IMR-90 (cell line): ENCODE results near the gene TSGA10. TPM values are rescaled to one million over a fixed set of nuclear protein-coding genes. Genes with fewer than 3 reads are reported as not detected.

Source experiments
- ATAC-seq: fragments of 200-7000 bp; cut with Tn5 transposase; 2 replicates; pipeline ENCODE4 v1.9.1; 2020; ENCODE audit warnings: low read depth, mild to moderate bottlenecking, moderate library complexity
- BruUV-seq: library from RNA; stranded (reverse); fragments of 400-500 nt; replicated peaks from 2 replicates; lab custom pipeline; 2021; lab: Mats Ljungman, UMichigan
- CTCF ChIA-PET: fragments of 300-600 bp; formaldehyde crosslinking; extraction: SDS; loops from one replicate; lab custom pipeline; 2021; ENCODE audit warnings: antibody characterized with exemption; lab: Yijun Ruan, JAX
- POLR2A ChIA-PET: fragments of 300-600 bp; sonication (Branson Sonifier 250); formaldehyde crosslinking; loops from one replicate; lab custom pipeline; 2022; ENCODE audit warnings: antibody characterized with exemption; ENCODE audit not compliant: unreplicated experiment; lab: Charles Lee
- DNase-seq: peaks from one replicate; pipeline ENCODE4 v3.0.0; 2013
- H2AFZ ChIP-seq: replicated peaks from 2 replicates; pipeline ENCODE3; 2013; ENCODE audit warnings: low read length, mild to moderate bottlenecking; ENCODE audit not compliant: poor library complexity
- H2AK5ac ChIP-seq: 2 replicates; pipeline ENCODE4 v1.6.1; 2013; ENCODE audit warnings: low read depth, low read length, inconsistent platforms
- H2AK9ac ChIP-seq: replicated peaks from 2 replicates; pipeline ENCODE3; 2013; ENCODE audit warnings: mild to moderate bottlenecking, low read depth, low read length, moderate library complexity; ENCODE audit not compliant: poor library complexity
- H2BK120ac ChIP-seq: 2 replicates; pipeline ENCODE4 v1.6.1; 2013; ENCODE audit warnings: low read depth, low read length, inconsistent platforms
- H2BK15ac ChIP-seq: 3 replicates; pipeline ENCODE4 v1.6.1; 2013; ENCODE audit warnings: low read depth, low read length, inconsistent platforms
- H2BK20ac ChIP-seq: 2 replicates; pipeline ENCODE4 v1.6.1; 2013; ENCODE audit warnings: low read depth, mild to moderate bottlenecking, inconsistent platforms, low read length, moderate library complexity
- H2BK5ac ChIP-seq: 2 replicates; pipeline ENCODE4 v1.6.1; 2013; ENCODE audit warnings: mild to moderate bottlenecking, low read depth, low read length, inconsistent platforms; ENCODE audit not compliant: poor library complexity, severe bottlenecking
- H3K14ac ChIP-seq: replicated peaks from 2 replicates; pipeline ENCODE4 v1.6.1; 2013; ENCODE audit warnings: low read depth, low read length, inconsistent platforms
- H3K18ac ChIP-seq: 2 replicates; pipeline ENCODE4 v1.6.1; 2013; ENCODE audit warnings: low read depth, low read length, control low read depth
- H3K23ac ChIP-seq: 2 replicates; pipeline ENCODE4 v1.6.1; 2013; ENCODE audit warnings: low read depth, low read length, inconsistent platforms
- H3K27ac ChIP-seq: 2 replicates; pipeline ENCODE4 v1.5.1; 2013; ENCODE audit warnings: mild to moderate bottlenecking, control low read depth, low read length; ENCODE audit not compliant: insufficient read depth
- H3K27me3 ChIP-seq: 2 replicates; pipeline ENCODE4 v1.6.1; 2013; ENCODE audit warnings: low read length; ENCODE audit not compliant: control insufficient read depth, insufficient read depth
- H3K36me3 ChIP-seq: 2 replicates; pipeline ENCODE4 v1.6.1; 2013; ENCODE audit warnings: low read length, mixed read lengths; ENCODE audit not compliant: control insufficient read depth, insufficient read depth
- H3K4ac ChIP-seq: 2 replicates; pipeline ENCODE4 v1.6.1; 2013; ENCODE audit warnings: low read depth, low read length, inconsistent platforms
- H3K4me1 ChIP-seq: 2 replicates; pipeline ENCODE4 v1.6.1; 2013; ENCODE audit warnings: low read length, mixed read lengths; ENCODE audit not compliant: control insufficient read depth, insufficient read depth
- H3K4me2 ChIP-seq: 2 replicates; pipeline ENCODE4 v1.6.1; 2013; ENCODE audit warnings: low read depth, mild to moderate bottlenecking, control low read depth, low read length, moderate library complexity
- H3K4me3 ChIP-seq: 2 replicates; pipeline ENCODE4 v1.5.1; 2013; ENCODE audit warnings: low read depth, mild to moderate bottlenecking, control low read depth, low read length, moderate library complexity; ENCODE audit not compliant: insufficient read depth
- H3K56ac ChIP-seq: 2 replicates; pipeline ENCODE4 v1.6.1; 2013; ENCODE audit warnings: low read length, inconsistent platforms; ENCODE audit not compliant: insufficient read depth; ENCODE audit errors: extremely low read depth
- H3K79me1 ChIP-seq, 2 experiments: 2 replicates each; pipeline ENCODE4 v1.6.1; 2013; ENCODE audit warnings: low read length in 2 of 2, inconsistent platforms in 1 of 2, low read depth in 1 of 2
- H3K9ac ChIP-seq: 2 replicates; pipeline ENCODE4 v1.6.1; 2013; ENCODE audit warnings: low read depth, low read length, control low read depth
- H3K9me1 ChIP-seq: 2 replicates; pipeline ENCODE4 v1.6.1; 2013; ENCODE audit warnings: low read length, inconsistent platforms; ENCODE audit not compliant: insufficient read depth
- H3K9me3 ChIP-seq: 2 replicates; pipeline ENCODE4 v1.6.1; 2013; ENCODE audit warnings: low read length; ENCODE audit not compliant: control insufficient read depth, insufficient read depth
- H4K20me1 ChIP-seq: 2 replicates; pipeline ENCODE4 v1.6.1; 2013; ENCODE audit warnings: low read length, inconsistent platforms; ENCODE audit not compliant: insufficient read depth
- H4K5ac ChIP-seq: 2 replicates; pipeline ENCODE4 v1.6.1; 2013; ENCODE audit warnings: mild to moderate bottlenecking, low read depth, low read length, control low read depth
- H4K8ac ChIP-seq, 2 experiments: 2 replicates each; pipeline ENCODE4 v1.6.1; 2013; ENCODE audit warnings: low read depth in 2 of 2, low read length in 2 of 2, control low read depth in 1 of 2, inconsistent platforms in 1 of 2
- H4K91ac ChIP-seq: 2 replicates; pipeline ENCODE4 v1.6.1; 2013; ENCODE audit warnings: low read depth, low read length, inconsistent platforms; ENCODE audit not compliant: insufficient read depth
- CEBPB ChIP-seq: IDR thresholded peaks from 2 replicates; pipeline ENCODE4 v1.6.1; 2012; ENCODE audit warnings: low read depth, low read length, improper control_type of control experiment
- CHD1 ChIP-seq: IDR thresholded peaks from 2 replicates; pipeline ENCODE4 v1.6.1; 2012; ENCODE audit warnings: low read depth, low read length, improper control_type of control experiment
- MAFK ChIP-seq: IDR thresholded peaks from 2 replicates; pipeline ENCODE4 v1.6.1; 2012; ENCODE audit warnings: low read depth, low read length, improper control_type of control experiment
- MAZ ChIP-seq: IDR thresholded peaks from 2 replicates; pipeline ENCODE4 v1.6.1; 2012; ENCODE audit warnings: low read depth, mild to moderate bottlenecking, low read length, improper control_type of control experiment, moderate library complexity, borderline replicate concordance
- MXI1 ChIP-seq: IDR thresholded peaks from 2 replicates; pipeline ENCODE4 v1.6.1; 2012; ENCODE audit warnings: low read depth, mild to moderate bottlenecking, low read length, moderate library complexity, borderline replicate concordance
- NFE2L2 ChIP-seq: fragments of 150-350 bp; IDR thresholded peaks from 2 replicates; pipeline ENCODE4 v1.6.1; 2016; ENCODE audit warnings: low read depth, mild to moderate bottlenecking, low read length
- POLR2A ChIP-seq: IDR thresholded peaks from 2 replicates; pipeline ENCODE4 v1.6.1; 2012; ENCODE audit warnings: mild to moderate bottlenecking, low read depth, low read length
- RAD21 ChIP-seq: IDR thresholded peaks from 2 replicates; pipeline ENCODE4 v1.6.1; 2012; ENCODE audit warnings: low read length, improper control_type of control experiment
- RCOR1 ChIP-seq: IDR thresholded peaks from 2 replicates; pipeline ENCODE4 v1.6.1; 2012; ENCODE audit warnings: mild to moderate bottlenecking, low read length, improper control_type of control experiment; ENCODE audit not compliant: insufficient replicate concordance
- RFX5 ChIP-seq: IDR thresholded peaks from 2 replicates; pipeline ENCODE4 v1.8.0; 2012; ENCODE audit warnings: low read depth, mild to moderate bottlenecking, low read length, moderate library complexity
- SMC3 ChIP-seq: fragments of 150-350 bp; IDR thresholded peaks from 2 replicates; pipeline ENCODE4 v1.6.1; 2016; ENCODE audit warnings: low read depth, mild to moderate bottlenecking, antibody characterized with exemption, low read length, moderate library complexity
- WGBS, 2 experiments: methylation state at CpG; one replicate each; pipeline versions ENCODE4 v1.1.5 to v1.1.7; 2013; ENCODE audit warnings: missing lambda C conversion rate in 2 of 2; ENCODE audit not compliant: insufficient read length in 1 of 2; ENCODE audit errors: extremely low coverage in 2 of 2; 5-methylcytosine and 5-hydroxymethylcytosine counted together
- dilution Hi-C: fragments of 300-500 bp; cut with HindIII; formaldehyde crosslinking; loops from one replicate; pipeline ENCODE4 v1.14.3; 2018; ENCODE audit warnings: low sequenced_read_pairs; ENCODE audit not compliant: unreplicated experiment
- in situ Hi-C: fragments of 300-500 bp; cut with MboI; formaldehyde crosslinking; loops from 3 replicates; pipeline ENCODE4 v1.14.3; 2019; ENCODE audit warnings: low sequenced_read_pairs, inconsistent platforms, mixed read lengths
- intact Hi-C: fragments of 100-400 bp; cut with micrococcal nuclease; formaldehyde crosslinking; loops from 2 replicates; pipeline ENCODE4 v1.10.0; 2022
- polyA plus RNA-seq, 3 experiments: library from polyadenylated mRNA; depleted of rRNA; stranded (reverse); fragments of >200 nt; gene quantifications; 2 replicates each; pipeline ENCODE4 v1.2.3, GENCODE V29; 2012; ENCODE audit warnings: low replicate concordance in 1 of 3
- total RNA-seq: library from RNA; depleted of rRNA; stranded (reverse); fragments of >200 nt; gene quantifications from 2 replicates; pipeline ENCODE4 v1.2.3, GENCODE V29; 2012
- TF ChIP-seq, protein P1 (sequence below): fragments of 150-350 bp; IDR thresholded peaks from 2 replicates; pipeline ENCODE4 v1.6.1; 2017; ENCODE audit warnings: mild to moderate bottlenecking, antibody characterized with exemption, low read length, low read depth

Gene TSGA10
- total and polyA plus RNA-seq, 2 of the 4 experiments (the other 2 are of a cell fraction): 0.32 to 0.54 TPM

DNA sequence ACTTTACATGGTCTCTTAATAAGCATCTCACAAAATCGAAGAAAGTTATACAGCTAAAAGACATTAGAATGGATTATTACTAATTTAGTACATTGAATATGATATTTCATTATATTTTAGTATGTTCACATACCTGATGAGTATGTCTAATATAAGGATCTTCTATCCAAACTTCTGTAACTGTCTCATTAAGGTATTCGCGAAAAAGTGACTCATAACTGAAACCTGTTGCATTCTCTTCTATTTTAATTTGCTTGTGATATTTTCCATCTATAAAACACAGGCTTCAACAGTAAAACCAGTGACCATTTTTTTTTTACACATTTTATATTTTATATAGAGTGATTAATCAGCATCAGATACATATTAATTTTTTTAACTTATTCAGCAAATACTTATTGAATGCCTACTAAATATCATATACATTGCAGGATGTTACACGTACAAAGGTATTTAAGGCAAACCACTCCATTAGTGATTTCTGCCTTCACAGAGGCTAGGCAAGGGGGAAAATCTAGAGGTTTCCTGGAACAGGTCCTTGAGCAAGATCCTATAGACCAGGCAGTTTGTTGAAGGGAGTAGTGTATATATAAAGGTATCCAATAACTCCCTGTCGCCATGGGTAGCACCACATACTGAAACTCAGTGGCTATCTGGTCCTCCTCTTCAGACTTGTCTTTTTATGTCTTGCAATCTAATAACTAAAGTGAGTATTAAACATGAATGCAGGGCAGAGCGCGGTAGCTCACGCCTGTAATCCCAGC lies 16.8 kb upstream of the TSGA10 start:
- H3K4me2 ChIP-seq: no peak overlapping the region
- no peak overlapping the region for H3K18ac ChIP-seq
- H3K9ac ChIP-seq: no peak overlapping the region
- H3K27ac ChIP-seq: no peak overlapping the region
- no peak for ATAC-seq
- no peak overlapping the region for H2AK5ac ChIP-seq
- H3K4me1 ChIP-seq: no peaks in the 10 kb centered on the region
- H3K27me3 ChIP-seq: no peaks in the 10 kb centered on the region
- peaks cover 3 to 8% of the 10 kb centered on the region in 2 experiments; a peak in 2 of 4 replicates for H3K79me1 ChIP-seq
- H2AFZ ChIP-seq: no peak overlapping the region
- TF ChIP-seq MXI1 (no peak), MAFK (no peak), CHD1 (no peak), RAD21 (no peak), SMC3 (no peak), CEBPB (no peak), MAZ (no peak), RCOR1 (no peak), NFE2L2 (no peak), RFX5 (no peak), POLR2A (no peak)
- TF ChIP-seq, protein P1, sequence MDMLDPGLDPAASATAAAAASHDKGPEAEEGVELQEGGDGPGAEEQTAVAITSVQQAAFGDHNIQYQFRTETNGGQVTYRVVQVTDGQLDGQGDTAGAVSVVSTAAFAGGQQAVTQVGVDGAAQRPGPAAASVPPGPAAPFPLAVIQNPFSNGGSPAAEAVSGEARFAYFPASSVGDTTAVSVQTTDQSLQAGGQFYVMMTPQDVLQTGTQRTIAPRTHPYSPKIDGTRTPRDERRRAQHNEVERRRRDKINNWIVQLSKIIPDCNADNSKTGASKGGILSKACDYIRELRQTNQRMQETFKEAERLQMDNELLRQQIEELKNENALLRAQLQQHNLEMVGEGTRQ: no peak
- dilution Hi-C loops: no loop called here
- intact Hi-C loops: no loop called here
- no peaks in the 10 kb centered on the region for H3K9me1 ChIP-seq
- ChIA-PET POLR2A (no interaction called here), CTCF (interaction anchor here (0.6 kb wide), 1 partner anchor 1191 kb away, joined by 4 read pairs; no protein-coding TSS in a partner anchor)
- no peak overlapping the region for H4K8ac ChIP-seq
- no peak overlapping the region for H3K23ac ChIP-seq
- BruUV-seq: no TSS peak
- H4K20me1 ChIP-seq: no peaks in the 10 kb centered on the region
- no peak overlapping the region for H2BK120ac ChIP-seq
- no peak for DNase-seq
- no peak overlapping the region for H2BK15ac ChIP-seq
- no peak overlapping the region for H2AK9ac ChIP-seq
- no peak overlapping the region for H3K56ac ChIP-seq
- in situ Hi-C loops: loop anchor here (25.0 kb wide), 1 partner anchor 1091 kb away; no protein-coding TSS in a partner anchor
- peaks cover 15% of the 10 kb centered on the region for H3K36me3 ChIP-seq
- no peak overlapping the region for H3K4ac ChIP-seq
- no CpG with 5 or more reads among the region's 8 CpGs for WGBS, 2 experiments
- H4K91ac ChIP-seq: no peak overlapping the region
- H2BK20ac ChIP-seq: no peak overlapping the region
- H4K5ac ChIP-seq: no peak overlapping the region
- no peak overlapping the region for H3K4me3 ChIP-seq
- H3K14ac ChIP-seq: no peak overlapping the region
- no peaks in the 10 kb centered on the region for H3K9me3 ChIP-seq
- no peak overlapping the region for H2BK5ac ChIP-seq
